HG02610 (cell line): ENCODE data around the gene USP20.

Source experiments
- ATAC-seq: cut with Tn5 transposase; IDR thresholded peaks from one replicate; pipeline ENCODE4 v1.9.1; 2021; ENCODE audit warnings: mild to moderate bottlenecking, moderate library complexity; ENCODE audit not compliant: unreplicated experiment

The USP20 gene

GRCh38 chr9:129853614-129854013, 18.4 kb downstream of the USP20 start:
- ATAC-seq: no peak

GRCh38 chr9:129854588-129855110, 19.4 kb downstream of the USP20 start:
- no peak for ATAC-seq

GRCh38 chr9:129857207-129857606, 21.9 kb downstream of the USP20 start:
- no peak for ATAC-seq

GRCh38 chr9:129858167-129858962, 23.1 kb downstream of the USP20 start:
- ATAC-seq: no peak

- ATAC-seq: no peak
Measured at GRCh38 chr9:129860653-129861446, 25.6 kb downstream of the USP20 start.

GRCh38 chr9:129861447-129861827, 26.2 kb downstream of the USP20 start:
- no peak for ATAC-seq

- ATAC-seq: no peak
Measured at GRCh38 chr9:129863059-129863690, 27.9 kb downstream of the USP20 start.

- ATAC-seq: no peak
Measured at GRCh38 chr9:129864991-129865647, 29.9 kb downstream of the USP20 start.

- ATAC-seq: no peak
Measured at GRCh38 chr9:129865668-129866320, 30.5 kb downstream of the USP20 start.

- no peak for ATAC-seq
Measured at GRCh38 chr9:129866394-129867135, 31.3 kb downstream of the USP20 start.

- no peak for ATAC-seq
Measured at GRCh38 chr9:129867136-129868022, 32.1 kb downstream of the USP20 start.

GRCh38 chr9:129868023-129868871, 33.0 kb downstream of the USP20 start:
- no peak for ATAC-seq

- no peak for ATAC-seq
Measured at GRCh38 chr9:129868872-129869486, 33.7 kb downstream of the USP20 start.

GRCh38 chr9:129869585-129870501, 34.6 kb downstream of the USP20 start:
- no peak for ATAC-seq

- ATAC-seq: no peak
Measured at GRCh38 chr9:129871046-129871445, 35.8 kb downstream of the USP20 start.

- no peak for ATAC-seq
Measured at GRCh38 chr9:129873563-129874190, 38.4 kb downstream of the USP20 start.
